ENCODE data around the gene KMT2C.
"Not testable (repeated sequence)": the region's sequence is repeated elsewhere in the genome, so short reads cannot be mapped to it uniquely, and the experiment has no call there.

Gene KMT2C

DNA sequence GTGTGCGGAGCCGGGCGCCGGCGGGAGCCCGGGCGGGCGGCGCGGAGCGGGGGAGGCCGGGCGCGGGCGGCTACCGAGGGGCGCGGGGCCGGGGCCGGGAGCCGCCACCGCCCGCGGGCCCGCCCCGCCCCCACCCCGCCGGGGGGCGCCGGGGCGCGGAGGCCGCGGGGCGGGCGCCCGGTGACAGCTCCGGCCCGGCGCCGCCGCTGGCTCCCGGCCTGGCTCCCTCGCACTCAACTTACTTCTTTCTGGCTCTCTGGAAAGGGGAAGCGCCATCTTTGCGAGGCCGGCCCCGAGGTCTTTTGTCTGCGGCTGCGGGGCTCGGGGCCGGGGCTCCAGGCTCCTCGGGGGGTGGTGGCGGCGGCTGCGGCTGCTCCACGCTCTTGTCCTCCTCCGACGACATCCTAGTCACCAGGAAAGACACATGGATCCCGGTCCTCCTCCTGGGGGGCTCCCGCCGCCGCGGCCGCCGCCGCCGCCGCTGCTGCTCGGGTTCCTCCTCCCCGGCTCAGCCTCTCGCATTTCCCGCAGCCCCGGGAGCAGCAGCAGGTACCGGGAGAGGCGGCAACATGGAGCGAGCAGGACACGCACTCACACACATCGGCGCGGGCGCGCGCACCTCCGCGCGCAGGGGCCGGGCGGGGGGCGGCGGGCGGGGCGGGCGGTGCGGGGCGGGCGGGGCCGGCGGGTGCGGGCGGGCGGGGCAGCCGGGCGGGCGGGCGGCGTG is at the start of gene KMT2C:
TSS of gene KMT2C (minus strand) at position 620 of the 727 bp plus-strand sequence. CDS start at position 403, 217 bp downstream.
- DNase-seq: peak in 1 of 2 experiments; percentile 57

DNA sequence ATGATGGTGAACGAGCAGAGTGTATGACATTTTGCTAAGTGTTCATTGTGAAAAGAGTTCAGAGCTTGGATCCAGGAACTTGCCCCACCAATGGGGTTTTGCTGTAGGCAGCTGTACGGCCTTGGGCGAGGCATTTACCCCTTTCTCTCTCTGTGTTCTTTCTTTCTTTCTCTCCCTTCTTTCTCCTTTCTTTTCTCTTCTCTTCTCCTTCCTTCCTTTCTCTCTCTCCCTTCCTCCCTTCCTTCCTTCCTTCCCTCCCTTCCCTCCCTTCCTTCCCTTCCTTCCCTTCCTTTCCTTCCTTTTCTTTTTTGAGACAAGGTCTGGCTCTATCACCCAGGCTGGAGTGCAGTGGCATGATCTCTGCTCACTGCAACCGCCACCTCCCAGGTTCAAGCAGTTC is 45.3 kb upstream of the KMT2C start:
- no peak for DNase-seq

DNA sequence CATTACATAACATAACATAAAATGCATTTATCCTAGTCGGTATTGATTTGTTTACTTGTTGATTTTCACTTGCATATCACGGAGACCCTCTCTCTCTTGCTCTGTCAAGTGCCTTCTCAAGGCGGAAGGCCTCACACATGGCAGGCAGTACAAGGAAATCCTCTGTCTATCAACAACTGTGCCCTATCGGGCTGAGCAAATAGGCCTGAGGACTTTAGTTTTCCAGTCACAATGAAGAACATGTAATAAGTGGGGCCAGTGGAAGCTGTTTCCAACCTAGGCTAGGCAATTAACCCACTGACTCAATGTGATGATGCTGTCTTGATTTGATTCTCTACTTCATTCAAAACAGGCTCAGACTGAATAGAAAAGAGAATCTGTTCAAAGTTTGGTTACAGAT is 44.9 kb upstream of the KMT2C start:
- DNase-seq: no peak

DNA sequence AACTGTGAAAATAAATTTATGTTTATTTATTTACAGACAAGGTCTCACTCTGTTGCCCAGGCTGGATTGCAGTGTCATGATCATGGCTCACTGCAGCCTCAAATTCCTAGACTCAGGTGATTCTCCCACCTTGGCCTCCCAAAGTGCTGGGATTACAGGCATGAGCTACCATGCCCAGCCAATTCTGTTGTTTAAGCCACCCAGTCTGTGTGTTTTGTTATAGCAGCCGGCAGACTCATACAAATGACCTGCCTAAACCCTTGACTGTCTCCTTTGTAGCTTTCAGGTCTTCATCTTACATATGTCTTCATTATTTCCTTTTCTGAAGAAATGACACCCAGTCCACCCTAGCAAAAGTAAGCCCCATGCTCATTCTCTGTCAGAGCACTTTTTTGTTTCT is 43.8 kb upstream of the KMT2C start:
- DNase-seq: no peak

DNA sequence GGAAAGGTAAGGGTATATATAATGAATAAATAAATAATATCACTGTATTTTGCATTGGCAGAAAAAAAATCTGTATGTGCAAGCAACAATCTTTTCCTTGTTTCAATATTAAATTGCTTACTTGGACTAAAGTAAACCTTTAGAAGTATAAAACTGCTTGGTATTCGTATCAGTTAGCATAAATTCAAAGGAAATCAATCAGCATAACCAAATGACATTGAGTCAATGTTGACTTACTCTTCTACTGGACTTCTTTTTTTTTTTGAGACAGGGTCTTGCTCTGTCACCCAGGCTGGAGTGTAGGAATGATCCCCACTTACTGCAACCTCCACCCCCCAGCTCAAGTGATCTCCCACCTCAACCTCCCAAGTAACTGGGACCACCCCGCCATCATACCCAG is 42.3 kb upstream of the KMT2C start:
- DNase-seq: no peak

GRCh38 chr7:152477079-152477478 is 41.3 kb upstream of the KMT2C start:
- no peak for DNase-seq

GRCh38 chr7:152476551-152476950 is 40.7 kb upstream of the KMT2C start:
- DNase-seq: no peak

DNA sequence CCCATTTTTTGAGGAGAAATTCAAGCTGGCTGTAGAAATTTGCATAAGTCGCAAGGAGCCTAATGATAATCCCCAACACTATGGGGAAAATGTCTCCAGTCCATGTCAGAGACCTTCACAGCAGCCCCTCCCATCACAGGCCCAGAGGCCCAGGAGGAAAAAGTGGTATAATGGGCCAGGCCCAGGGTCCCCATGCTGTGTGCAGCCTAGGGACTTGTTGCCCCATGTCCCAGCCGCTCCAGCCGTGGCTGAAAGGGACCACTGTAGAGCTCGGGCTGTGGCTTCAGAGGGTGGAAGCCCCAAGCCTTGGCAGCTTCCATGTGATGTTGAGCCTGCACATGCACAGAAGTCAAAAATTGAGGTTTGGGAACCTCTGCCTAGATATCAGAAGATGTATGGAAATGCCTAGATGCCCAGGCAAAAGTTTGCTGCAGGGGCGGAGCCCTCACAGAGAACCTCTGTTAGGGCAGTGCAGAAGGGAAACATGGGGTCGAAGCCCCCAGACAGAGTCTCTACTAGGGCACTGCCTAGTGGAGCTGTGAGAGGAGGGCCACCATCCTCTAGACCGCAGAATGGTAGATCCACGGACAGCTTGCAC is 35.3 kb upstream of the KMT2C start:
- DNase-seq: not testable (repeated sequence)

DNA sequence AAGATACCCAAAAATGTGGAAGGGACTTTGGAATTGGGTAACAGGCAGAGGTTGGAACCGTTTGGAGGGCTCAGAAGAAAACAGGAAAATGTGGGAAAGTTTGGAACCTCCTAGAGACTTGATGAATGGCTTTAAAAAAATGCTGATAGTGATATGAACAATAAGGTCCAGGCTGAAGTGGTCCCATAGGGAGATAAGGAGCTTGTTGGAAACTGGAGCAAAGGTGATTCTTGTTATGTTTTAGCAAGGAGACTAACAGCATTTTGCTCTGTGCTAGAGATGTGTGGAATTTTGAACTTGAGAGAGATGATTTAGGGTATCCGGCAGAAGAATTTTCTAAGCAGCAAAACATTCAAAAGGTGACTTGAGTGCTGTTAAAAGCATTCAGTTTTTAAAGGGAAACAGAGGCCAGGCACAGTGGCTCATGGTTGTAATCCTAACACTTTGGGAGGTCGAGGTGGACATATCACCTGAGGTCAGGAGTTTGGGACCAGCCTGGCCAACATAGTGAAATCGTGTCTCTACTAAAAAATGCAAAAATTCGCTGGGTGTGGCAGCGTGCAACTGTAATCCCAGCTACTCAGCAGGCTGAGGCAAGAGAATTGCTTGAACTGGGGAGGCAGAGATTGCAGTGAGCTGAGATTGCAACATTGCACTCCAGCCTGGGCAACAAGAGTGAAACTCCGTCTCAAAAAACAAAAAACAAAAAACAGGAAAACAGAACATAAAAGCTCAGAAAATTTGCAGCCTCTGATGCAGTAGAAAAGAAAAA is 34.6 kb upstream of the KMT2C start:
- not testable (repeated sequence) for DNase-seq

DNA sequence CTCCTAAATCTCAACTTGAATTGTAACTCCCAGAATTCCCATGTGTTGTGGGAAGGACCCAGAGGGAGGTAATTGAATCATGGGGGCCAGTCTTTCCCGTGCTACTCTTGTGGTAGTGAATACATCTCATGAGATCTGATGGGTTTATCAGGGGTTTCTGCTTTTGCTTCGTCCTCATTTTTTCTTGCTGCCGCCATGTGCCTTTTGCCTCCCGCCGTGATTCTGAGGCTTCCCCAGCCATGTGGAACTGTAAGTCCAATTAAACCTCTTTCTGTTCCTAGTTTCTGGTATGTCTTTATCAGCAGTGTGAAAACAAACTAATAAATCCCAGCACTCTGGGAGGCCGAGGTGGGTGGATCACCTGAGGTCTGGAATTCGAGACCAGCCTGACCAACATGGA is 33.8 kb upstream of the KMT2C start:
- not testable (repeated sequence) for DNase-seq

DNA sequence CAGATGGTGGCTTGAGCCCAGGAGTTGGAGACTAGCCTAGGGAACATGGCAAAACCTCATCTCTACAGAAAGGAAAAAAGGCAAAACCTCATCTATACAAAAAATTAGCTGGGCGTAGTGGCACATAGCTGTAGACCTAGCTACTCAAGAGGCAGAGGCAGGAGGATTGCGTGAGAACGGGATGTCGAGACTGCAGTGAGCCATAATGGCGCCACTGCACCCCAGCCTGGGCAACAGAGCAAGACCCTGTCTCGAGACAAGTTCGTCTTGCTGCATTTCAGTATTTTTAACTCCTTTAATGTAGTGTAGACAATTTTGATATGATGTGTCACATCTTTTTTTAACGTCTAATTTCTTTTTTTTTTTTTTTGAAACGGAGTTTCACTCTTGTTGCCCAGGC is 31.4 kb upstream of the KMT2C start:
- no peak for DNase-seq

- no peak for DNase-seq
Observed at GRCh38 chr7:152465119-152465387, 29.2 kb upstream of the KMT2C start.

- DNase-seq: peak; percentile 50 to 69
Observed at GRCh38 chr7:152464312-152465118, 28.7 kb upstream of the KMT2C start.

DNA sequence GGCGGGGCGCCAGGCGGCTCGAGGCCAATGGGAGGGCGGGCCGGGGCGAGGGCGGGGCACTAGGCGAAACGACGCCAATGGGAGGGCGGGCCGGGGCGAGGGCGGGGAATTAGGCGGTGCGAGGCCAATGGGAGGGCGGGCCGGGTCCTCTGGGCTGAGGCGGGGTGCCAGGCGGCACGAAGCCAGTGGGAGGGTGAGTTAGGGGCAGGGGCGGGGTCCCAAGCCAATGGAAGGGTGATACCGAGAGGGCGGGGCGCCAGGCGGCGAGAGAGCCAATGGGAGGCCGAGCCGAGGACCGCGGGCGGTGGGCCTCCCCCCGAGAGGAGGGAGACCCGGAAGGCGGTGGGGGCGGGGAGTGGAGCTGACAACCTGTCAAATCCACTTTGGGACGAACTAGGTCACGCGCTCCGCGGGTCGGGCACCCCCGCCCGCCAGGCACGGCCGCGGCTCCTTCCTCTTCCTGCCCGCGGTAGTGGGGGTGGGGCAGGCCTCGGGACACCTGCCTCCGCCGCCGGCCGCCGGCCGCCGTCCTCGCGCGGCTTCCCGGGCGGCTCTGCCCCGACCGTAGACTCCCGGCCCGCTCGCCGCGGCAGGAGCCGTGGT is 28.0 kb upstream of the KMT2C start:
- DNase-seq: peak; percentile 98

- DNase-seq: peak in 1 of 2 experiments; percentile 35
Observed at GRCh38 chr7:152462995-152463708, 27.3 kb upstream of the KMT2C start.

- DNase-seq: peak; percentile 22 to 34
Observed at GRCh38 chr7:152459724-152460251, 24.0 kb upstream of the KMT2C start.

DNA sequence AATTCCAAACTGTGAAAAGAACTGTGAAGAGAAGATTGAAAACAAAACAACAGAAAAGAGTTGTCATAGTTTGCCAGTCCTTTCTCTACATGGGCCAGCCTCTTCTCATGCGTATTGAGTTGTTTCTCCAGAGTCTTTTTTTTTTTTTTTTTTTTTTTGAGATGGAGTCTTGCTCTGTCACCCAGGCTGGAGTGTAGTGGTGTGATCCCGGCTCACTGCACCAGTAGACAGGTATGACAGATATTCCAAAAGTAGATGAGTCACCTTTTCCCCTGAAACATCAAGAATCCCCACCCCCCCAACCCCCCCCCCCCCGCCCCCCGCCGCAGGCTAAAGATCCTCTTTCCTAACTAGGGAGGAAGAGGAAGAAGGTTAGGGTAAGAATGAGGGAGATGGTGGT is 15.6 kb upstream of the KMT2C start:
- DNase-seq: no peak

DNA sequence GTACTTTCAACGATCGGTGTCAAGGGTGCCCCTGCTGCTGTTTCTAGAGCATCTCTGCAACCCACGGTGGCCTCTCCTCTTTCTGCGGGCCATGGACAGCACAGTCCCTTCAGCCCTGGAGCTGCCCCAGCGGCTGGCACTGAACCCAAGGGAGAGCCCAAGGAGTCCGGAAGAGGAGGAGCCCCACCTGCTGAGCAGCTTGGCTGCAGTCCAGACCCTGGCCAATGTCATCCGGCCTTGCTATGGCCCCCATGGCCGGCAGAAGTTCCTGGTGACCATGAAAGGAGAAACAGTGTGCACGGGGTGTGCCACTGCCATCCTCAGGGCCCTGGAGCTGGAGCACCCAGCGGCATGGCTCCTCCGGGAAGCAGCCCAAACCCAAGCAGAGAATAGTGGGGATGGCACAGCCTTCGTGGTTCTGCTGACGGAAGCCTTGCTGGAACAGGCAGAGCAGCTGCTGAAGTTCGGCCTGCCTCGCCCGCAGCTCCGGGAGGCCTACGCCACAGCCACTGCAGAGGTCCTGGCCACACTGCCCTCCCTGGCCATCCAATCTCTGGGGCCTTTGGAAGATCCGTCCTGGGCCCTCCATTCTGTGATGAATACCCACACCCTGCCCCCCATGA is 9.7 kb upstream of the KMT2C start:
- DNase-seq: peak; percentile 9 to 25

- DNase-seq: no peak
Observed at GRCh38 chr7:152443586-152443985, 7.8 kb upstream of the KMT2C start.

DNA sequence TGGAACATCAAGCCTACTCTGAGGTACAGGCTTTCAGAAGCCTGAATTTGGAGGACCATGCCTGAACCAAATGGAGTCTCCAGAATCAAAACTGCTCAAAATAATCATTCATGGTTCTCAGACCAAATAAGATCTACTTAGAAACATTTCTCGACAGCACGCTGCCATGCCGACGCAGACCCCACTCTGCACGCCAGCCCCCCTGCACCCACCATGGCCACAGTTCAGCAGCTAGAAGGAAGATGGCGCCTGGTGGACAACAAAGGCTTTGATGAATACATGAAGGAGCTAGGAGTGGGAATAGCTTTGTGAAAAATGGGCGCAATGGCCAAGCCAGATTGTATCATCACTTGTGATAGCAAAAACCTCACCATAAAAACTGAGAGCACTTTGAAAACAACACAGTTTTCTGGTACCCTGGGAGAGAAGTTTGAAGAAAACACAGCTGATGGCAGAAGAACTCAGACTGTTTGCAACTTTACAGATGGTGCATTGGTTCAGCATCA is 6.6 kb upstream of the KMT2C start:
- DNase-seq: no peak

DNA sequence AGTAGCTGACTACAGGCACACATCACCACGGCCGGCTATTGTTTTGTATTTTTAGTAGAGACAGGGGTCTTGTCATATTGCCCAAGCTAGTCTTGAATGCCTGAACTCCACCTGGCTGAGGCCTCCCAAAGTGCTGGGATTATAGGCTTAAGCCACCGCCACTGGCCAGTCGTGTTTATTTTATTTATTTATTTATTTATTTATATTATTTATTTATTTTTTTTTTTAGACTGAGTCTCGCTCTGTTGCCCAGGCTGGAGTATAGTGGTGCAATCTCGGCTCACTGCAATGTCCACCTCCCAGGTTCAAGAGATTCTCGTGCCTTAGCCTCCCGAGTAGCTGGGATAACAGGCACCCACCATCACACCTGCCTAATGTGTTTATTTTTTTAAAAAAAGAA is 6.0 kb upstream of the KMT2C start:
- not testable (repeated sequence) for DNase-seq

All from SHP77 (cell line).